Ramos (cell line): ENCODE results near the gene TIGD6.

ENCODE experiments used
- in situ Hi-C: fragments of 300-500 bp; cut with MboI; formaldehyde crosslinking; loops from one replicate; pipeline ENCODE4 v1.14.3; 2022; ENCODE audit warnings: low sequenced_read_pairs; ENCODE audit not compliant: unreplicated experiment

Gene TIGD6

DNA sequence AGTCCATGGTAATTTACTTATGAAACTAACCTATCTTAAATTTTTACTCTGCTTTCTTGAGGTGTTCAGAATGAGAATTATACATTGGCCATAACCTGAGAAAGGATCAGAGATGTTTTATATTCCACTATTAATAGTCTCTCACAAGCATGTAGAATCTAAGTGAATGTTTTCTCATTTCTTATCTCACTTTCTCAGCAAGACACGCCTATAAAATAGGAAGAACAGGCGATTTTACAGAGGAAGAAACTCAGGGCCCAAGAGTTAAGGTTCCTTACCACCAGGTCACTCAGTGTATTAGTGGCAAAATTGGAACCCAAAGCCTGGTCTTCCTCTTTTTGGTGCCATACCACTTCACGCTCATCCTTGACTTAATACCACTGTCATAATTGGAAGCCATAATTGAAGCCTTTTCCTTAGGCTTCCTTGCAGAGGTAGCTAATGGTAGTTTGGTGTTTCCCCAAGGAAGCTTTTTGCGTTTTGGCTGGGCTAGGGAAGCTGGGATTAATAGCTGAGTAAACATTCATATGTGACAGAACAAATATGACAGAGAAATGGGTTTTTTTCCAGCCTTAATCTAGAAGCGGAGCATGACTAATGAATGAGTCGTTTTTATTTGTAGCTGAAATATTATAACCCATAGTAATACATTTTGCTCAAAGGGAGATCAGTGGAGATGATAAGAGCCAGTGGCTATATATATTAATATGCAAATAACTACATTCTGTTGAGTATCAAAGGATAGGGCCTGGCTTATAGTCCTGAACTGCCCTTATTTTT lies 17.0 kb upstream of the TIGD6 start:
- in situ Hi-C loops, result no loop called here

DNA sequence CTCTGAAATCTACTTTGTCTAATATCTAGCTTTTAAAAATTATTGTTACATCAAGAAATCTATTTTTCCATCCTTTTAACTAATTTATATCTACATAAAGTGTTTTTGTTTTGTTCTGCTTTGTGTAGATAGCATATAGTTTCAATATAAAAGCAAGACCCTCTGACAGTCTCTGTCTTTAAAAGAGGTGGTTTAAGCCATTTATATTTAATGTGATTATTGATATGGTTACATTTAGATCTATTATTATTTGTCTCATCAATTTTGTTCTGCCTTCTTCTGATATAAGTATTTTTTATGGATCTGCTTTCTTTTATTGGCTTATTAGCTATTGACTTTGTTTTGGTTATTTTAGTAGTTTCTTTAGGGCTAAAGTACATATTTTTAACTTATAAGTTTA lies 16.1 kb upstream of the TIGD6 start:
- in situ Hi-C loops, result no loop called here

DNA sequence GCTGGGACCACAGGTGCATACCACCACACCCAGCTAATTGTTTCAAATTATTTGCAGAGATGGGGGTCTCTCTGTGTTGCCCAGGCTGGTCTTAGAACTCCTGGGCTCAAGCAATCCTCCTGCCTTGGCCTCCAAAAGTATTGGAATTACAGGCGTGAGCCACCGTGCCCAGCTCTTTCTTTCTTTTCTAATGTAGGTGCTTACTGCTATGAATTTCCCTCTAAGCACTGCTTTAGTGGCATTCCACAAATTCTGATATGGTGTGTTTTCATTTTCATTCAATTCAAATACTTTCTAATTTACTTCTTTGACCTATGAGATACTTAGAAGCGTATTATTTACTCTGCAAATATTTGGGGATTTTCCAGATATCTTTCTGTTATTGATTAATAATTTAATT lies 15.0 kb upstream of the TIGD6 start:
- in situ Hi-C loops, result no loop called here

DNA sequence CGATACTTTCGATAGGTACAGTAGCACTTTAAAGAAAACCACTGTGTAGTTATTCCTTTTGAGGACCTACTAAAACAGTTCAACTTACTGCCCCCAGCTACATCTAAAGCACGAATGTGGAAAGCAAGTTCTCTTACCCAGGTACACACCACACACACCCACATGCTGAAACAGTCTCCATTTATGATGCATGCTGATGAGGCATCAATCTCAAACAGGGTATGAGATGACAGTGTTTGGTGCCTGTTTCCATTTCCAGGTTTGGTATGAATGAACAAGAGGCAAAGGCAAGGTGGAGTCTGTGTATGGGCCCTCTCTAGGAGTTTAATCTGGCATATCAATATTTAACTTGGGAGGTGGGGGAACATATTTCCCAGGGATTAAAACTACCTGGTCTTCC lies 14.0 kb upstream of the TIGD6 start:
- in situ Hi-C loops, result no loop called here

DNA sequence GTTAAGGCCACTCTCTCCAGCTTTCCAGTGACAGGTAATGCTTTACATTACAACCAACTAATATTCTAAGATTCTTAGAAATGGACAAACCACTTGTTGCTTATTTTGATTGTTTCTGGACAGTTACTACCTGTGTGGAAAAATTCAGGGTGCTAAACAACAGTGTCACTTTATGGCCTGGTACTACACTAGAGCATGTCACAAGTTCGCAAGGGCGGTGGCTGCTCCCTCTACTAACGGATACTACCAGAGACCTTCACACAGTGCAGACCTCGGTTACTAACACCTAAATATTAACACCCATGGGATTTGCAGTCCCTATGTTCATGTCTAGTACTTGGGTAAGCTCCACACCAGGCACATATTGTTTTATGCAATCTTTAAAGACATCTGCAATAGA lies 13.5 kb upstream of the TIGD6 start:
- in situ Hi-C loops, result no loop called here

DNA sequence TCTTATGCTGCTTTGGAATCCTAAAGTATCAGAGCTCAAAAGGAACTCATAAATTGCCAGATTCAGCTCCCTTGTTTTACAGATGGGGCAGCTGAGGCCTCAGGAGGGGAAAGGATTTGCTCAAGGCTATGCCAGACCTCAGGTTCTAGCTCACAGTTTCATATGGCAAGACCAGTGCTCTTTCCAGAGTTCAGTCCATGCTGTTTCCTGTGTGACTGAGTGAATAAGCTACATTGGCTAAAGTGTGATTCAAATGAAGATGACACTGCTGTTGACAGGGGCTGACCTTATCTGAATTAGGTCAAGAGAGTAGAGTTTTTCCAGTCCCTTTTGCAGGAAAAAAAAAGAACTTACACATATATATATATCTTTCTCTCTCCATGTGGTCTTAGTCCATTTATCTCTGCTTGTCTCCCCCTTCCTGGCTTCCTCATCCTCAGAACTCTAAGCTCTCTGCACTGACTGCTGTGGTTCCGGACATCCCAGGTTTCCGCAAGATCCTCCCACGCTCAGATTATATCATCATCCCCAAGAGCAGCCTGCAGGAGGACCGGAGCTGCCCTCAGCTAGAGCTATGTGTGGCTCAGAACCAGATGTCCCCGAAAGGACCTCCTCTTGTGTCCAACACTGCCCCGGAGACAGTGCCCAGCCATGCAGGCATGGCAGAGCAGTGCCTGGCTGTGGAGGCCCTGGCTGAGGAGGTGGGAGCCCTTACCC lies 9.4 kb upstream of the TIGD6 start:
- in situ Hi-C loops, result no loop called here

DNA sequence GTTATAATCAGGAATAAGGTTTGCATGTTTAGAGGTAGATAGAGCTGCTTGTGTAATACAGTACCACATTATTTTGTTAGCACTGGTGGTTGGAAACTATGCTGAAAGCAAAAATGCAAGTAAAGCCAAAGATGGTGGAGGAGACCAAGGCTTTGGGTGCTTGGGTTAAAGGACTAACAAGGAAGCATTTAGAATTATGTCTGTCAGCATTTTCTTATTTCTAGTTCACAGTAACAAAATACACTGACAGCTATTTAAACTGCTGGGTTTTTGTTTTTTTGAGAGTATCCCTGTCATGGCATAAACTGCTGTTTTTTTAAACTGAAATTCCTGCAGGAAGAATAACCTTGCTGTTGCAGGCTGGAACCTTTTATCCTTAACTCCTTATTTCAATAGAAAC lies 6.6 kb upstream of the TIGD6 start:
- in situ Hi-C loops, result no loop called here

DNA sequence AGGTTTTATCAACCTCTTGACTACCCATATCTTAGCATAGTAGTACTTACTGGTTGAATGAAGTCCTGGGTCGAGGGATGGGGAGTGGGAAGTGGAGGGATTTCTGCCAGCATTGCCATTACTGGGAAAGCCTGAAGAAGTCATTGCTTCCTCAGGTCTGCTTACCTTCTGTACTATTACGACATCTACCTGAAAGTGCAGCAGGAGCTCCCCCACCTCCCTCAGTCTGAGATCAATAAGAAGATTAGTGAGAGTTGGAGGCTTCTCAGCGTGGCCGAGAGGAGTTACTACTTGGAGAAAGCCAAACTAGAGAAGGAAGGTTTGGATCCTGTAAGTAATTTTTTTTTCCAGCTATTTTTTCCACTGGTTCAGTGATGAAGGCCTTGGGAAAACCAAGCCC lies 5.9 kb upstream of the TIGD6 start:
- in situ Hi-C loops, result no loop called here

DNA sequence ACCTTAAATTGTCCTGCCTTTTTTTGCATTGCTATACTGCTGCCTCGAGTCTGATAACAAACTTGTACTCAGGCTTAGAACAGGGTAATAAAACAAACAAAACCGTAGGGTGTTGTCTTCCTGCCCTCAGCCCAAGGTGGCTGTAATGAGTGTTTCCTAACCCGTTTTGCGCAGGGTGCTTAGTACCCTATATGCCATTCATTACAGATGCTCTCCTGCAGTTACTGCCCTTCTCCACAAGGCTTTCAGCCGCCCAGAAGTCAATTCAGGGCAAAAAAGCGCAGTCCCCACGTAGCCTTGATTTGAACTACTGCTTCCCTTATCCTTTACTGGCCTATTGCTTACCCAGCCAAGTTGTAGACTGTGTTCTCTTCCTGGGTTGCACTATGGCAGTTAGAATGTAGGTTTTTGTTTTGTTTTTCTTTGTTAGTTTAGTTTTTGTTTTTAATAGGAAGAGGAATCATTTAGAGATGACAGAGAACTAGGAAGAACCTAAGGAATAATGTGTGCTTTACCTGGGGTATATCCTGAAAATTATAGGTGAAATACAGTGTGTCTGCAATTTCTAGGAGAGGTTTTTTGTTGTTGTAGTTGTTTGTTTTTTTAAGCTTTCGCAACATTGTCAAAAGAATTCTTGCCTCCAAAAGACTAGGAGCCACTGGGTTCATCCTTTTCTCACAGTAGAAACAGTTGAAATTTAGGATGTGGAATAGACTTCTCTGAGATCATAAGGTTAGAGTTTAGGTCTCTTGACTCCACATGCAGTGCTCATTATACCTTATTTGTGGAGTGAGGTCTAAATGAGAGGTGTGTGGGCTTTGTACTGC lies 1.4 kb upstream of the TIGD6 start:
- in situ Hi-C loops, result no loop called here

DNA sequence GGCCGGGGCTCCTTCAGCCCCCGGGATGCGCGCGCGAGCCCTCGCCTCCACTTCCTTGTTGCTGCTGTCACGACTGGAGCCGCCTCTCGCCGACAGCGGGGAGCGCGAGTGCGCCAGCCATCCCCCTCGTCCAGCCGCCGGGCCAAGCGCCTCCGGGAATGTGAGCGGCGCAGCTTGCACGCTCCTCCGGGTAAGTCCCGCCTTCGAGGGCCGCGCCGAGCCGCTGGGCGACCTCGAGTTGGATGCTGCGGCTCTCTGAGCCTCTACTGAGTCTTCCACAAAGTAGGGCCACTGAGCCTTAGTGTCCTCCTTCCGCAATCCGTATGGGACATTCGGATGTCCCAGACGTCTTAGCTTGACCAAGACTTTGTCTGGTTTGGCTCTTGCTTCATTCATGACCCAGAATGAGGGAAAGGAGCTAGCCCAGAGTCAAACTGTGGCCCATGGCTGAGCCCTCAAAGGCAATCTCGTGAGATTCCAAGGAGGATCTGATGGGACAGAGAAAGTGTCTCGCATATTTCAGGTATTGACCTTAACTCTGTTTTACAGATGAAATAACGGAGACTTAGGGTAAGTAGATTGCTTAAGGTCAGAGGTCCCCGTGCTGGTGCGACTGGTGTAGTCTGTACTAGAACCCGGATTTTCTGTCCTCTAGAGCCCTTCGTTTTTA lies 671 bp upstream of the TIGD6 start:
- in situ Hi-C loops, result no loop called here

DNA sequence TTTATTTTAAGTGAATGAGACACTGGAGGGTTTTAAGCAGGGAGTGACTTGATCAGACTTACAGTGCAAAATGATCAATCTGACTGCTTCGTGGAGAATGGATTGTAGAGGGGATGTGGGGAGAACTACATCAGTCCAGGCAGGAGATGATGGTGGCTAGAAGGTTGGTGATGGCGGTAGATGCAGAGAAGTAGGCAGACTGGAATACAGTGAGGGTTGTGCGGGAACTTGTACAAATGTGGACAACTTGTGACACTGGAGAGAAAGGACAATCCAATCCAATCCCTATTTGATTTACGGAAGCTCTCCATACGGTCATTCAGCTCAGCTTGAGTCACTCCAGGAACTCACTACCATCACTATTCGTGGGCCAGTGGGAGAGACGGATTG lies 593 bp downstream of the TIGD6 start:
- in situ Hi-C loops, result no loop called here

DNA sequence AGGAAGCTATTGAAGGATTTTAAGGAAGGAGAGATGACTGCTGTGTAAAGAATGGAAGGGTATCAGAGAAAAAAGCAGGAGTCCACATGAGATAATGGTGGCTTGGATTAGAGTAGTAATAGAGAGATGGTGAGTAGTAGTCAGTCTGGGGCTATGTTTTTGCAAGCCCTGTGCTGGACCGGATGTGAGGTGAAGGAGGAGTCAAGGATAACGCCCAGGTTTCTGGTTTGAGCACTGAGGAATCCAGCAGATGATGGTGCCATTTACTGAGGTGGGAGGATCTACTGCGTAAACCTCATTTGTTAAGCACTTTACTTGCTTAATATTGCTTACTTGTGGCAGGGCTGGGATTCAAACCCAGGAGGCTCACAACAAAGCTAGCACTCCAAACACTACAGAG lies 1.1 kb downstream of the TIGD6 start:
- in situ Hi-C loops, result no loop called here

DNA sequence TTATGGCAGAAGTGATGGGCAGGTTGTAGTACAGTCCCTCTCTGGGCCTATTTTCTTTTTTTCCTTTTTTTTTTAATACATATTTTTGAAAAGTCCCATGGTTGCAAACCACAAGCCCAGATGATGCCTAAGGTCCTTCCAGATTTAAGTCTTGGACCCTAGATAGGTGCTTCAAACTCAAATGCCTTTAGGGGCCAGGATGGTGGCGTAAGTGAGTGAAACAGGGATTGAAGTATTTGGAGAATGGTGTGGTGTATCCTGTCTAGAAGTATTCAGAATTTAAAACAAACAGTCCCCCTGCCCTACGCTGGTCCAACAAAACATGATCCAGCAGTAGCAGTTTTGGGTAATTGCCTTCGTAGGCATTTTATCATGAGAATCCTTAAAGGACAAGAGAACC lies 2.2 kb downstream of the TIGD6 start:
- in situ Hi-C loops, result no loop called here

DNA sequence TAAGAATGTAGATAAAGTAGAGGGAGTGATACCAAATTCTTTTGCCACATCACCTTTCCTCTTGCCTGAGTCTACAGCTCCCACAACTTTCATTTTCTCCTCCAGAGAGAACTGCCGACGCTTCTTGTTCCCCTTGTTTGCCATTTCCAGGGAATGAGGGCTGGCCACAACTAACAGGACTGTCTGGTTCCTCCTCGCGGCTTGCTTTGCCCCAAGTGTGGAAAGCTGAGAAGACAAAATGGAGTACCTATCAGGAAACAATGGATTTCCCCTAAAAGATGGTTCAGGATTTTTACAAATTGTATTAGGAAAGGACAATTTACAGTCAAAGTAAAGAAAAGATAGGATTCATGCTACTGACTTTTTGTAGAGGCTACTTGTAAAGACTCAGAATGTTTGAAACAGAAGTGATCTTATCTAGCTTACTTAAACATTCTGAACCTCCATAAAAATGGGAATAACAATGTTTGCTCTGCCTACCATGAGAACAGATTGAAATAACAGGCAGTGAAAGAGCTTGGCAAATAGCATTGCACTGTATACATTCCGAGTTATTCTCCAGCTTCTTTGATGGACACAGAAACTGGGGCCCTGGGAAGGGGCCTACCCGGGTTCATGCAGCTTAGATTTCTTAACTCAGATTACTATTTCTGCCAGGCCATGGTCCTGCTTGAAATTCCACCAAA lies 4.1 kb downstream of the TIGD6 start:
- in situ Hi-C loops, result no loop called here

DNA sequence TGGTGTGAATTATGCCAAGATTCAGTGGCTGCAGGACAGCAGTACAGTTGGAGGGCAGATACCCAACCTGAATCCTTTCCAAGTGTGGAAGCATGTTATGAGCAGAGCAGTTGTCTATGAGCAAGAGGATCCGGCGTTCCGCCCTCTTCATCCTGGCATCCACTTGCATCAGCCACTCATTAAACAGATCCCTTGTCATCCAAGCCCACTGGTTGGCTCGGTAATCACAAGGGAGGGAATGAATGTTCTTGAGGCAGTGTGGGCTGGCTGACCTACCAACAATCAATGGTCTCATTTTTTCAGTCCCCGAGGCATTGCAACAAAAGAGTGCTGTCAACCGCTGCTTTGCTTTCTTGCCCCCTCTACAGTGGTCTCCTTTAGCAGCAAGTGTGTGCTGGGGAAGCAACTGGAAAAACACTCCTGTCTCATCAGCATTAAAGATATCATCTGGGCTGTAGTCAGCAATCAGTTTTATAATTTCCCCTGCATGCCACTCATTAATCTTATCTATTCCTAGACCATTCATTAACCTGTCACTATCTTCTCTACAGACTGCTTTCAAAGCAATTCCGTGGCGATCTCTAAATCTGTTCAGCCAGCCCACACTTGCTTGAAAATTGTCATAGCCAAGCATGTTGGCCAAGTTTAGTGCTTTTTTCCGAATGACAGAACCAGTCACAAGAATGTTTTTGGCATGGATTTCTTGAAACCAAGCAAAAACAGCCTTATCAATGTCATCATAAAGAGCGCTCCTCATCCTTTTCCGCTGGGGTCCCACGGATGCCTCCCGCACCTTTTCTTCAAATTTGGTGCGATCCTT lies 4.9 kb downstream of the TIGD6 start:
- in situ Hi-C loops, result no loop called here

DNA sequence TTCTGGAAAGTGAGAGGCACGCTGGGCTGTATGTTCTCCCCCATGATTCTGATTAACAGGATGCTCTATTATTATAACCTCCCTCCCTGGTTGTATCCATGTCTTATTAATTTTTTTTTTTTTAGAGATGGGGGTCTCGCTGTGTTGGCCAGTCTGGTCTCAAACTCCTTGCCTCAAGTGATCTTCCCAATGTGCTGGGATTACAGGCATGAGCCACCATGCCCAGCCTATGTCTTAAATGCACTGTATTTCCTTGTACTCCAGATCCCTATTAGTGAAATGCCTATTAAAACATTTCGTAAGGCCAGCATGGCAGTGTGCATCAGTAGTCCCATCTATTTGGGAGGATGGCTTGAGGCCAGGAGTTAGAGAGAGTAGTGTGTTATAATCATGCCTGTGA lies 7.0 kb downstream of the TIGD6 start:
- in situ Hi-C loops, result no loop called here

DNA sequence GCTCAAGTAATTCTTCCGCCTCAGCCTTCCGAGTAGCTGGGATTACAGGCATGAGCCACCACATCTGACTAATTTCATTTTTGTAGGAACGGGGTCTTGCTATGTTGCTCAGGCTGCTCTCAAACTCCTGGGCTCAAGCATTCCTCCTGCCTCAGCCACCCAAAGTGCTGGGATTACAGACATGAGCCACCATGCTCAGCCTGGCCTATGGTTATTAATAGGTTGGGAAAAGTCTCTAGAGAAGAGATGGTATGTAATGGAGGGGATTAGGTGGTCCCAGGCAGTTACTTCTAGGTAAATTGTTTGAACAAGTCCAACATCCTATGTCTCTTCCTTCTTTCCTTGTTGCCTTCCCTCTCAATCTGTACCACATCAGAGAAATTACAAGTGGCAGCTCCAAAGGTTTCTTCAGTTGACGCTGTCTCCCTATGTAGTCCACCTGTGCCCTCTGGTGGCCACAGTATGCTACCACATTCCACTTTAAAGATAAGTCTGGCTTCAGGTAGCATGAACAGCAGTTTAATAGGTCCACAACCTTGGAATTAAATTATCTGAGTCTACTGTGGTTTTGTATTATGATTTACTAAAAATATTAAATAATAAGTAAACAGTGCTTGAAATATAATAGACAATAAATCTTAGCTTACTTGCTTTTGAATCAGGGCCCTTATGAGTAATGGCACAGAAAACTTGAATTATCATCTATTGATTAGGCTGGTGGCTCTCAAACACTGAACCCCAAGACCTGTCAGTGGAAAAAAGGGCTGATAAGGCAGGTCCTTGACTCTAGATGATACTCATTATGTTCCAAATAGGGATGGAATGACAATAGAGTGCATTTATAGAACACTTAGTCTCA lies 9.7 kb downstream of the TIGD6 start:
- in situ Hi-C loops, result no loop called here

DNA sequence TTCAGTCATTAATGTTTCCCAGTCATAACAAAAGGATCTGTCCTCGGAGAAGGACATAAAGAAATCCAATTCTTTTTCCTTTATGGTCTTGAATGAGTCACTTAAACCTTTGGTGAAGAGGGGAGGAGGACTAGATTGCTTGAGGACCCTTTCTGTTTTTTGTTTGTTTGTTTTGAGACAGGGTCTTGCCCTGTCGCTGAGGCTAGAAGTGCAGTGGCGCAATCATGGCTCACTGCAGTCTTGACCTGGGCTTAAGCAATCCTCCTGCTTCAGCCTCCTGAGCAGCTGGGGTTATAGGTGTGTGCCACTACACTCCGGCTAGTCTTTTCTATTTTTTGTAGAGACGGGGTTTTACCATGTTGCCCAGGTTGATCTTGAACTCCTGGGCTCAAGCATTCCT lies 12.3 kb downstream of the TIGD6 start:
- in situ Hi-C loops, result loop anchor here (5.0 kb wide), 2 partner anchors 151 to 351 kb away; no protein-coding TSS in a partner anchor
